Retina (tissue), 1 donor: ENCODE data around the gene TUSC2.
"Not testable (repeated sequence)": the region's sequence is repeated elsewhere in the genome, so short reads cannot be mapped to it uniquely, and the experiment has no call there.

Experiments
- DNase-seq: peaks from one replicate; pipeline ENCODE4 v3.0.0-alpha.2; 2016

Gene TUSC2

GRCh38 chr3:50293079-50293801 lies 34.8 kb downstream of the TUSC2 start:
- DNase-seq, result no peak

GRCh38 chr3:50292159-50293078 lies 35.6 kb downstream of the TUSC2 start, which contains the start of gene IFRD2:
IFRD2 (minus strand) TSS chr3:50292429; CDS start chr3:50292274, 155 bp downstream.
- DNase-seq, result peak; percentile 96

GRCh38 chr3:50290161-50290641 lies 37.8 kb downstream of the TUSC2 start:
- no peak for DNase-seq

GRCh38 chr3:50289130-50289529 lies 38.9 kb downstream of the TUSC2 start:
- DNase-seq, result no peak

- no peak for DNase-seq
Measured at GRCh38 chr3:50288387-50289007, 39.5 kb downstream of the TUSC2 start.

GRCh38 chr3:50287262-50287661 lies 40.8 kb downstream of the TUSC2 start:
- DNase-seq, result no peak

GRCh38 chr3:50286322-50287227 lies 41.4 kb downstream of the TUSC2 start:
- DNase-seq, result no peak

GRCh38 chr3:50284121-50284520 lies 43.9 kb downstream of the TUSC2 start:
- DNase-seq, result not testable (repeated sequence)

GRCh38 chr3:50279255-50280016 lies 48.6 kb downstream of the TUSC2 start:
- no peak for DNase-seq

GRCh38 chr3:50278880-50279224 lies 49.2 kb downstream of the TUSC2 start, which contains the start of gene LSMEM2:
LSMEM2 (plus strand) TSS chr3:50279087; CDS start chr3:50279114, 27 bp downstream.
- no peak for DNase-seq

GRCh38 chr3:50278123-50278879 lies 49.7 kb downstream of the TUSC2 start:
- DNase-seq, result no peak

- DNase-seq, result no peak
Measured at GRCh38 chr3:50276762-50277101, 51.3 kb downstream of the TUSC2 start.

GRCh38 chr3:50275996-50276761 lies 51.8 kb downstream of the TUSC2 start:
- DNase-seq, result no peak

- peak; percentile 71 for DNase-seq
Measured at GRCh38 chr3:50275141-50275995, 52.7 kb downstream of the TUSC2 start.
